Thymus (tissue), 11 donors: Measurements from ENCODE around the gene ANAPC2. TPM values are rescaled to one million over a fixed set of nuclear protein-coding genes. Genes with fewer than 3 reads are reported as not detected.
A peak's percentile ranks its signal among the peaks of the same experiment; 100 is the strongest.

Experiments
- DNase-seq, 9 donors: peaks; one replicate each; pipeline ENCODE4 v3.0.0-alpha.2; 2013; ENCODE audit warnings: low spot score in 9 of 9, low read depth in 6 of 9, missing footprints in 1 of 9
- H3K27ac ChIP-seq, 2 donors: one replicate each; pipeline ENCODE4 v1.5.1; 2013; ENCODE audit warnings: control low read depth in 1 of 2, low read depth in 1 of 2, low read length in 1 of 2, mild to moderate bottlenecking in 1 of 2, moderate library complexity in 1 of 2
- H3K27me3 ChIP-seq, 2 donors: one replicate each; pipeline ENCODE4 v1.5.1; 2013; ENCODE audit warnings: low read length in 1 of 2; ENCODE audit not compliant: control insufficient read depth in 2 of 2, insufficient read depth in 1 of 2
- H3K36me3 ChIP-seq, 2 donors: one replicate each; pipeline ENCODE4 v1.5.1; 2013; ENCODE audit warnings: low read length in 1 of 2, mild to moderate bottlenecking in 1 of 2, moderate library complexity in 1 of 2; ENCODE audit not compliant: control insufficient read depth in 2 of 2, insufficient read depth in 2 of 2
- H3K4me1 ChIP-seq, 2 donors: one replicate each; pipeline ENCODE4 v1.5.1; 2013; ENCODE audit warnings: low read length in 2 of 2; ENCODE audit not compliant: control insufficient read depth in 2 of 2, insufficient read depth in 2 of 2
- H3K4me3 ChIP-seq, 2 donors: one replicate each; pipeline ENCODE4 v1.5.1; 2013; ENCODE audit warnings: low read length in 2 of 2, control low read depth in 1 of 2, mild to moderate bottlenecking in 1 of 2
- H3K9me3 ChIP-seq, 2 donors: one replicate each; pipeline ENCODE4 v1.5.1; 2013; ENCODE audit warnings: low read length in 1 of 2, mild to moderate bottlenecking in 1 of 2; ENCODE audit not compliant: control insufficient read depth in 2 of 2, insufficient read depth in 1 of 2
- WGBS: extraction: QIAGEN DNeasy Blood & Tissue Kit; methylation state at CpG from one replicate; pipeline ENCODE4 v1.1.7; 2013; 5-methylcytosine and 5-hydroxymethylcytosine counted together
- polyA plus RNA-seq: library from polyadenylated mRNA; stranded (reverse); fragments of 200-250 nt; gene quantifications from one replicate; pipeline ENCODE4 v1.2.3, GENCODE V29; 2013
- total RNA-seq: library from RNA; stranded (reverse); fragments of 120-200 nt; gene quantifications from one replicate; pipeline ENCODE4 v1.2.4, GENCODE V29; 2013
- donor health status: healthy.

The ANAPC2 gene
- total and polyA plus RNA-seq, 2 donors, result 19.1 to 69.4 TPM

- H3K36me3 ChIP-seq, result peaks cover 41 to 61% of the 10 kb centered on the region in 2 donors
- H3K27me3 ChIP-seq, result no peaks in the 10 kb centered on the region
- H3K4me1 ChIP-seq, result peaks cover 18 to 25% of the 10 kb centered on the region in 2 donors
- peak overlapping the region; percentile 90 to 99 for H3K4me3 ChIP-seq
- DNase-seq, result no peak
- under 1% methylated on average over 31 of the region's 31 CpGs for WGBS
- H3K9me3 ChIP-seq, result no peaks in the 10 kb centered on the region
- peak overlapping the region; percentile 69 to 95 for H3K27ac ChIP-seq
Observed at GRCh38 chr9:137188086-137188489, 272 bp downstream of the ANAPC2 start.

GRCh38 chr9:137187386-137187785 is 974 bp downstream of the ANAPC2 start:
- peaks cover 48 to 68% of the 10 kb centered on the region in 2 donors for H3K36me3 ChIP-seq
- 92% methylated on average over 15 of the region's 15 CpGs for WGBS
- no peaks in the 10 kb centered on the region for H3K9me3 ChIP-seq
- no peak for DNase-seq
- H3K4me3 ChIP-seq, result peak overlapping the region; percentile 90 to 99
- H3K27me3 ChIP-seq, result no peaks in the 10 kb centered on the region
- H3K27ac ChIP-seq, result no peak overlapping the region
- peaks cover 18 to 25% of the 10 kb centered on the region in 2 donors for H3K4me1 ChIP-seq

GRCh38 chr9:137186385-137186784 is 2.0 kb downstream of the ANAPC2 start:
- H3K9me3 ChIP-seq, result no peaks in the 10 kb centered on the region
- H3K27ac ChIP-seq, result no peak overlapping the region
- DNase-seq, result no peak
- H3K36me3 ChIP-seq, result peaks cover 53 to 65% of the 10 kb centered on the region in 2 donors
- no peaks in the 10 kb centered on the region for H3K27me3 ChIP-seq
- peaks cover 18 to 25% of the 10 kb centered on the region in 2 donors for H3K4me1 ChIP-seq
- H3K4me3 ChIP-seq, result no peak overlapping the region
- WGBS, result 95% methylated on average over 6 of the region's 6 CpGs

- peaks cover 53 to 65% of the 10 kb centered on the region in 2 donors for H3K36me3 ChIP-seq
Observed at GRCh38 chr9:137185921-137186320, 2.4 kb downstream of the ANAPC2 start.

GRCh38 chr9:137184881-137185660 is 3.3 kb downstream of the ANAPC2 start:
- DNase-seq, result no peak
- Histone ChIP-seq H3K9me3 (no peaks in the 10 kb centered on the region), H3K27ac (no peak overlapping the region), H3K4me3 (no peak overlapping the region), H3K4me1 (peaks cover 17 to 25% of the 10 kb centered on the region in 2 donors), H3K27me3 (no peaks in the 10 kb centered on the region), H3K36me3 (peaks cover 53 to 65% of the 10 kb centered on the region in 2 donors)
- 97% methylated on average over 48 of the region's 48 CpGs for WGBS

More at GRCh38 chr9:137185921-137186320, 2.4 kb downstream of the ANAPC2 start:
- Histone ChIP-seq H3K4me3 (no peak overlapping the region), H3K9me3 (no peaks in the 10 kb centered on the region), H3K4me1 (peaks cover 18 to 25% of the 10 kb centered on the region in 2 donors), H3K27me3 (no peaks in the 10 kb centered on the region), H3K27ac (no peak overlapping the region)
- WGBS, result 98% methylated on average over 19 of the region's 19 CpGs
- DNase-seq, result no peak

- H3K27ac ChIP-seq, result no peak overlapping the region
- peaks cover 58 to 71% of the 10 kb centered on the region in 2 donors for H3K36me3 ChIP-seq
- no peaks in the 10 kb centered on the region for H3K27me3 ChIP-seq
- peaks cover 10 to 15% of the 10 kb centered on the region in 2 donors for H3K4me1 ChIP-seq
- DNase-seq, result no peak
- H3K4me3 ChIP-seq, result no peak overlapping the region
- 98% methylated on average over 27 of the region's 27 CpGs for WGBS
- H3K9me3 ChIP-seq, result no peaks in the 10 kb centered on the region
Observed at GRCh38 chr9:137183980-137184595, 4.3 kb downstream of the ANAPC2 start.

GRCh38 chr9:137182836-137183235 is 5.5 kb downstream of the ANAPC2 start:
- peaks cover 9 to 13% of the 10 kb centered on the region in 2 donors for H3K4me1 ChIP-seq
- H3K36me3 ChIP-seq, result peaks cover 68 to 84% of the 10 kb centered on the region in 2 donors
- DNase-seq, result no peak
- H3K4me3 ChIP-seq, result no peak overlapping the region
- 99% methylated on average over 17 of the region's 17 CpGs for WGBS
- no peaks in the 10 kb centered on the region for H3K27me3 ChIP-seq
- H3K27ac ChIP-seq, result no peak overlapping the region
- H3K9me3 ChIP-seq, result no peaks in the 10 kb centered on the region

- no peak for DNase-seq
- peaks cover 63 to 94% of the 10 kb centered on the region in 2 donors for H3K36me3 ChIP-seq
Observed at GRCh38 chr9:137181680-137182079, 6.7 kb downstream of the ANAPC2 start.

GRCh38 chr9:137180491-137180890 is 7.9 kb downstream of the ANAPC2 start:
- DNase-seq, result no peak
- Histone ChIP-seq H3K27ac (no peak overlapping the region), H3K27me3 (peaks cover 0 to 5% of the 10 kb centered on the region in 2 donors), H3K36me3 (peaks cover 60 to 83% of the 10 kb centered on the region in 2 donors), H3K9me3 (no peaks in the 10 kb centered on the region), H3K4me1 (peaks cover 3 to 10% of the 10 kb centered on the region in 2 donors), H3K4me3 (no peak overlapping the region)
- 98% methylated on average over 20 of the region's 20 CpGs for WGBS

More at GRCh38 chr9:137181680-137182079, 6.7 kb downstream of the ANAPC2 start:
- Histone ChIP-seq H3K4me3 (no peak overlapping the region), H3K27me3 (no peaks in the 10 kb centered on the region), H3K27ac (no peak overlapping the region), H3K4me1 (peaks cover 0 to 1% of the 10 kb centered on the region in 2 donors), H3K9me3 (no peaks in the 10 kb centered on the region)
- 98% methylated on average over 22 of the region's 22 CpGs for WGBS
